GM12801 (cell line): ENCODE results near the gene MED13L.

ENCODE experiments used
- TF ChIP-seq, protein P1 (sequence below): IDR thresholded peaks from one replicate; pipeline ENCODE4 v1.5.1; 2011; ENCODE audit warnings: control low read depth; ENCODE audit not compliant: insufficient read length; ENCODE audit errors: extremely low read depth

The MED13L gene

DNA sequence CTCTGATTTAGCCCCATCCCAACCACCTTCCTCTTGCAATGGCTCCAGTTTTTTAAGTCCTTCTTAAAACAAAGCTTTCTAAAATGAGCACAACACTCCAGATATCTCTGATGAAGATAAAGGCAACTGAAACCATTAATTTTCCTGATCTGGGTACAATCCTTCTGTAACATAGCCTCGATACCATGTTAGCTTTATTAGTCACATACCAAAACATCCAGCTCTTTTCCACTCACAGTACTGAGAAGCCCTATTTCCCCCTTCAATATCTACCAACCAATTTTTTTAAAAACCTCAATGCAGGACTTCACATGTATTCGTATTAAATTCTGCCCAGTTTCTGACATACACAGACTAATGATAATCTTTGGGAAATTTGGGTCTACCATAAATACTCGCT, 105.9 kb downstream of the MED13L start:
- TF ChIP-seq, protein P1, sequence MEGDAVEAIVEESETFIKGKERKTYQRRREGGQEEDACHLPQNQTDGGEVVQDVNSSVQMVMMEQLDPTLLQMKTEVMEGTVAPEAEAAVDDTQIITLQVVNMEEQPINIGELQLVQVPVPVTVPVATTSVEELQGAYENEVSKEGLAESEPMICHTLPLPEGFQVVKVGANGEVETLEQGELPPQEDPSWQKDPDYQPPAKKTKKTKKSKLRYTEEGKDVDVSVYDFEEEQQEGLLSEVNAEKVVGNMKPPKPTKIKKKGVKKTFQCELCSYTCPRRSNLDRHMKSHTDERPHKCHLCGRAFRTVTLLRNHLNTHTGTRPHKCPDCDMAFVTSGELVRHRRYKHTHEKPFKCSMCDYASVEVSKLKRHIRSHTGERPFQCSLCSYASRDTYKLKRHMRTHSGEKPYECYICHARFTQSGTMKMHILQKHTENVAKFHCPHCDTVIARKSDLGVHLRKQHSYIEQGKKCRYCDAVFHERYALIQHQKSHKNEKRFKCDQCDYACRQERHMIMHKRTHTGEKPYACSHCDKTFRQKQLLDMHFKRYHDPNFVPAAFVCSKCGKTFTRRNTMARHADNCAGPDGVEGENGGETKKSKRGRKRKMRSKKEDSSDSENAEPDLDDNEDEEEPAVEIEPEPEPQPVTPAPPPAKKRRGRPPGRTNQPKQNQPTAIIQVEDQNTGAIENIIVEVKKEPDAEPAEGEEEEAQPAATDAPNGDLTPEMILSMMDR = no peak

DNA sequence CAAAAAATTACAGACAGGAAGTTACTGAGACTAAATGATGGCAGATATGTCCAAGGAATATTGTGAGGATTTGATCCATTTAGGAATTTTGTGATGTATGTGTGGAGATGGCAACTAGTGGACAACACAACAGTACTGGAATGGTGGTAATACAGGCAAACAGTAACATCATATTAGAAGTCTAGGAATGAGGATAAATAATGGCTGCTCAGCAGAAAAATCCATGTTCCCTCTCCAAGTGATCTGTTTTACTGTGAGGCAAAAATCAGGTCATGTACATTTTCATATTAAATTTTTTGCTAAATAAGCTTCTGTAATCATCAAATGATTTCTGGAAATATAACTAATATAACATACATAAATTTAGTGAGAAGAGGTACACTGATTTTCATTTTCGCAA, 108.4 kb downstream of the MED13L start:
- TF ChIP-seq, protein P1 = no peak

DNA sequence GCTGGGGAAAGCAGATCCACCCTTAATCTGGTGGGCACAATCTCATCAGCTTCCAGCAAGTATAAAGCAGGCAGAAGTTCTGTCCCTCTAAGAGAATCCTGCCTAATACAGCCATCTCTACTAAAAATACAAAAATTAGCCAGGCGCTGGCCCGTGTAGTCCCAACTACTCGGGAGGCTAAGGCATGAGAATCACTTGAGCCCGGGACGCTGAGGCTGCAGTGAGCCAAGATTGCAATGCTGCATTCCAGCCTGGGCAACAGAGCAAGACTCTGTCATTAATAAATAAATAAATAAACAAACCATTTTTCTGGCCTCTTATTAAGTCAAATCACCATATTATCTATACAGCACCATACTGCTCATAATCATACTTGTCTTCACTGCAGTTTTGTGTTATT, 111.2 kb downstream of the MED13L start:
- TF ChIP-seq, protein P1 = no peak

DNA sequence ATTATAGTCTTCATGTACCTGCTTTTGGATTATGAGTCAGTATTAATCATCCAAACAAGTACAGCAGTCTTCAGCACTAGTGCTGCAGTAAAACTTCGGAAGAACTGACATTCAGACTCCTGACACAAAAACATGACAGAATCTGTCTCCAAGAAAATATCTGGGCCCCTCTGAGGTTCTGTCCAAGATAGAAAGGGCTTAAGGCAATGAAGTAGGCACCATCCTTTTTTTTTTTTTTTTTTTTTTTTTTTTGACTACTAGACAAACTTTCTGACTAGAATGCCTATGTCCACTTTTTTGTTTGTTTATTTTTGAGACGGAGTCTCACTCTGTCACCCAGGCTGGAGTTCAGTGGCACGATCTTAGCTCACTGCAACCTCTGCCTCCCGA, 112.5 kb downstream of the MED13L start:
- TF ChIP-seq, protein P1 = no peak

DNA sequence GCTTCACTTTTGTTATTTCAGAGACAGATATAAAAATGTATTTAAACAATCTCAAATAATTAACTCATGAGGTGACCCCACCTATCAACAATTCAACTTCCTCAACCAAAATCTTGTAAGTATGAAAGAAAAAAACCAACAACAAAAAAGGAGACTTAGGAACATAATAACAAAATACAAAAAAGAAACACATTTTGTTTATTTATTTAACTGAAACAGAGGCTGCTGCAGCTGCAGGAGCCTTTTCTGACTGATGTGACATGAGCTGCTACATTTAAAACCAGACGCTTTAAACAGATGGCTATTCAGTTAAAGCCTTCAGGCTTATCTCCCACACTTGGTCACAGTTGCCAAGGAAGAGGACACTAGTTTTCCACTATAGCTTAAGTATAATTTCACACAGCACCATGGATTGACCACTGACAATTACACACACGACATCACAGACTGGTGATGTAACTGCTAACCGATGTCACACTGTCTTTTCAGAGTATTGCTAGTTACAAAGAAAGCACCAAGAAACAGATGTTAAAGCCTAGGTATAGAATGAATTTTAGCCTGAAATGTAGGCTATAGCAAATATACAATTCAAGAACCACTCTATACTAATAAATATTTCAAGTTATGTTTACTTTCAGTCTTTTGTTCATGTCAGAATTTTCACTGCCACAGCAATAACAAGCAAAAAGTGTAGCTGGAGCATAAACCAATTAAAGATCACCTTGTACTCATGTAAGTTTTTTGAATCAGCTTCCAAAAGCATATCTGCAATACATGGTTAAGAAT, 113.0 kb downstream of the MED13L start:
- TF ChIP-seq, protein P1 = no peak

DNA sequence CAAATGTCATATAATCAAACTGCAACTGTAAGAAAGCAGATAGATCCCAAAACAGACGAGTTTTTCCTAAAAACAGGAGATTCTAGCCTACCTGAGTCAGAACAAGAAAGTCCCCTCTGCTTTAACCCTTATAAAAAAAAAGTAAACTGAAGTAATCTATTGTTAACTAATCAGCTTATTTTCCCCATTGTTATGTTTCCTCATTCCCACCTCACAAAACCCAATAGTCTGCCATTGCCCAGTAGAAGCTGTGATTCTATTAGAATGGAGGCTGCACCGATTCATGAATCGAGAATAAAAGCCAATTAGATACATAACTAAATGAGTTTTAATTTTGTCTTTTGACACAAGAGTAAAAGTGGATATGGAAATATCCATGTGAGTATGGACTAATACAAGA, 115.4 kb downstream of the MED13L start:
- TF ChIP-seq, protein P1 = no peak

DNA sequence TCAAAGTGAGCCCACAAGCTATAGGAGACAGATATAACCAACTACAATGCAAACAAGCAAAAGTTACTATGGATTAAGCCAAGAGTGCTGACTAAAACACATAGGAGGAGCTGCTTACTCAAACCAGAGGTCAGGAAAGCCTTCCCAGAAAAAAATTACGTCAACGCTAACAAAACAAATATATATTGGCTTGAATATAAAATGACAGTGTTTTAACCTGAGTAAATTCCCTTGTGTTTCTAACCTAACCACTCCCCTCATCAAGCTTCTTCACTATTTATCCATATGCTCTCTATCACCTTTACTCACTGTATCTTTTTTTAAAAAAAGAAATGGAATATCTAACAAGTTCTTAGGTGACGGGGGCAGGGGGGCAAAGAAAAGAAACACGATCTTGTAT, 115.9 kb downstream of the MED13L start:
- TF ChIP-seq, protein P1 = no peak
